Endothelial cell of umbilical vein (primary cell): Measurements from ENCODE around the gene CD93. TPM values are rescaled to one million over a fixed set of nuclear protein-coding genes. Genes with fewer than 3 reads are reported as not detected.

ENCODE experiments used
- BruUV-seq: library from RNA; stranded (reverse); fragments of 400-500 nt; replicated peaks from 2 replicates; lab custom pipeline; 2021; lab: Mats Ljungman, UMichigan
- CTCF ChIA-PET: fragments of 300-600, 350-600 bp; sonication (Branson Sonifier 250); formaldehyde crosslinking; loops from one replicate; lab custom pipeline; 2021; ENCODE audit warnings: antibody characterized with exemption, inconsistent platforms; lab: Charles Lee
- POLR2A ChIA-PET: fragments of 300-600, 350-600 bp; sonication (Branson Sonifier 250); formaldehyde crosslinking; loops from one replicate; lab custom pipeline; 2021; ENCODE audit warnings: antibody characterized with exemption, inconsistent platforms; lab: Charles Lee
- DNase-seq: peaks from one replicate; pipeline ENCODE4 v3.0.0-alpha.2; 2011; ENCODE audit warnings: low read depth, low spot score
- FAIRE-seq: peaks from 2 replicates; lab custom pipeline; 2011; peaks lifted over from hg19 to GRCh38; lab: Jason Lieb, UNC
- H2AFZ ChIP-seq: 2 replicates; pipeline ENCODE4 v1.6.0; 2012; ENCODE audit warnings: low read depth, low read length, control low read depth, inconsistent platforms
- H3K27ac ChIP-seq: 2 replicates; pipeline ENCODE4 v1.5.1; 2011; ENCODE audit warnings: low read depth, mild to moderate bottlenecking, control low read depth, low read length, moderate library complexity; ENCODE audit not compliant: insufficient read depth
- H3K27me3 ChIP-seq, 2 experiments: 2 replicates each; pipeline versions ENCODE4 v1.6.0 to v1.6.1; 2011; ENCODE audit warnings: low read length in 2 of 2, mixed read lengths in 1 of 2; ENCODE audit not compliant: control insufficient read depth in 2 of 2, insufficient read depth in 2 of 2
- H3K36me3 ChIP-seq, 2 experiments: 2 replicates in 1 of 2; 3 replicates in 1 of 2; pipeline ENCODE4 v1.5.1; 2011; ENCODE audit warnings: low read length in 2 of 2, mild to moderate bottlenecking in 1 of 2, moderate library complexity in 1 of 2; ENCODE audit not compliant: control insufficient read depth in 2 of 2, insufficient read depth in 2 of 2; ENCODE audit errors: extremely low read depth in 1 of 2
- H3K4me1 ChIP-seq: 3 replicates; pipeline ENCODE4 v1.5.1; 2011; ENCODE audit warnings: mild to moderate bottlenecking, low read length; ENCODE audit not compliant: control insufficient read depth, insufficient read depth; ENCODE audit errors: extremely low read depth
- H3K4me2 ChIP-seq: 2 replicates; pipeline ENCODE4 v1.6.1; 2011; ENCODE audit warnings: low read length, control low read depth, mixed read lengths; ENCODE audit not compliant: insufficient read depth
- H3K4me3 ChIP-seq, 3 experiments: fragments of 200-600 bp in 1 of 3; sonication (generic), shearing (Covaris generic) in 1 of 3; replicated peaks in 1 of 3; 2 replicates each; pipeline ENCODE4 v1.5.1; 2011 to 2016; ENCODE audit warnings: control low read depth in 3 of 3, low read length in 3 of 3, mild to moderate bottlenecking in 2 of 3, inconsistent platforms in 1 of 3, low read depth in 1 of 3, moderate library complexity in 1 of 3; ENCODE audit not compliant: insufficient read depth in 1 of 3
- H3K79me2 ChIP-seq: 2 replicates; pipeline ENCODE4 v1.6.0; 2012; ENCODE audit warnings: low read length, inconsistent platforms; ENCODE audit not compliant: control insufficient read depth, insufficient read depth
- H3K9ac ChIP-seq: replicated peaks from 2 replicates; pipeline ENCODE3; 2011; ENCODE audit warnings: low read length, control low read depth; ENCODE audit not compliant: insufficient read depth; ENCODE audit errors: extremely low read depth
- H3K9me1 ChIP-seq: replicated peaks from 3 replicates; pipeline ENCODE4 v1.6.0; 2011; ENCODE audit warnings: mild to moderate bottlenecking, low read length; ENCODE audit not compliant: control insufficient read depth, insufficient read depth; ENCODE audit errors: extremely low read depth
- H3K9me3 ChIP-seq: replicated peaks from 2 replicates; pipeline ENCODE4 v1.5.1; 2012; ENCODE audit warnings: low read length, inconsistent platforms; ENCODE audit not compliant: control insufficient read depth, insufficient read depth
- H4K20me1 ChIP-seq: replicated peaks from 2 replicates; pipeline ENCODE3; 2011; ENCODE audit warnings: mild to moderate bottlenecking, low read length; ENCODE audit not compliant: control insufficient read depth, insufficient read depth; ENCODE audit errors: extremely low read depth
- CTCF ChIP-seq, 2 donors: IDR thresholded peaks; 1 replicate in 1 of 2; 2 replicates in 1 of 2; pipeline ENCODE4 v1.5.1; 2011; ENCODE audit warnings: low read length in 2 of 2, mild to moderate bottlenecking in 2 of 2, moderate library complexity in 2 of 2, control low read depth in 1 of 2, inconsistent platforms in 1 of 2, low read depth in 1 of 2; ENCODE audit not compliant: insufficient read depth in 1 of 2; ENCODE audit errors: extremely low read depth in 1 of 2
- FOS ChIP-seq: IDR thresholded peaks from 2 replicates; pipeline ENCODE4 v1.6.1; 2011; ENCODE audit warnings: mild to moderate bottlenecking, low read length, moderate library complexity, borderline replicate concordance; ENCODE audit not compliant: insufficient read depth
- GATA2 ChIP-seq: IDR thresholded peaks from 2 replicates; pipeline ENCODE4 v1.7.0; 2011; ENCODE audit warnings: low read depth, mild to moderate bottlenecking, moderate library complexity, mixed read lengths, low read length; ENCODE audit not compliant: insufficient read length, insufficient read depth
- MAX ChIP-seq: IDR thresholded peaks from 2 replicates; pipeline ENCODE4 v1.6.1; 2011; ENCODE audit not compliant: insufficient read depth, insufficient read length
- POLR2A ChIP-seq: IDR thresholded peaks from 2 replicates; pipeline ENCODE4 v1.6.1; 2012; ENCODE audit warnings: low read depth, mild to moderate bottlenecking, control low read depth, low read length
- dilution Hi-C: fragments of 300-500 bp; cut with MboI; formaldehyde crosslinking; loops from one replicate; pipeline ENCODE4 v1.15.0; 2019; ENCODE audit warnings: low sequenced_read_pairs; ENCODE audit not compliant: extremely low pct_ligation_motif_present
- intact Hi-C: fragments of 100-400 bp; cut with micrococcal nuclease; formaldehyde crosslinking; loops from one replicate; pipeline ENCODE4 v1.10.0; 2022
- polyA plus RNA-seq, 4 experiments: library from polyadenylated mRNA; depleted of rRNA in 3 of 4; stranded (reverse) in 3 of 4; unstranded in 1 of 4; fragments of >200 nt; gene quantifications; 2 replicates each; pipeline versions ENCODE4 v1.2.1 to v1.2.3, GENCODE V29; 2011 to 2012; ENCODE audit warnings: missing spikeins in 1 of 4
- total RNA-seq: library from RNA; stranded (reverse); gene quantifications from 2 replicates; pipeline ENCODE4 v1.2.3, GENCODE V29; 2021

CD93 gene
- total and polyA plus RNA-seq, 2 donors (not counting 3 experiments of a cell fraction or from before 2014, with no cell fraction given) = 180 to 413 TPM

- TF ChIP-seq CTCF (IDR thresholded peaks at IDR 0.05; ENCODE audit: extremely low read depth in 1 of 2, insufficient read depth in 1 of 2, low read depth in 1 of 2, low read length in 2 of 2) (no peak), MAX (no peak), FOS (no peak), GATA2 (no peak), POLR2A (no peak)
- intact Hi-C loops (no loop called here), dilution Hi-C loops (no loop called here)
- Histone ChIP-seq H3K9me1 (no peaks in the 10 kb centered on the region), H3K4me3 (no peak overlapping the region), H3K4me1 (peaks cover 26% of the 10 kb centered on the region), H3K27me3 (no peaks in the 10 kb centered on the region), H3K4me2 (no peak overlapping the region), H3K9ac (no peak overlapping the region), H3K27ac (no peak overlapping the region), H3K36me3 (no peaks in the 10 kb centered on the region), H3K9me3 (no peaks in the 10 kb centered on the region), H2AFZ (no peak overlapping the region), H3K79me2 (no peaks in the 10 kb centered on the region), H4K20me1 (no peaks in the 10 kb centered on the region)
- BruUV-seq = no TSS peak
- DNase-seq (no peak), FAIRE-seq (no peak)
- ChIA-PET POLR2A (interaction anchor here (0.6 kb wide), 1 partner anchor 15 kb away, joined by 7 read pairs; no protein-coding TSS in a partner anchor), CTCF (interaction anchor here (1.3 to 4.8 kb wide), 4 partner anchors 14 to 275 kb away, joined by 3 to 22 read pairs (median 4); no protein-coding TSS in a partner anchor)
These were observed 20.6 kb downstream of the CD93 start for GRCh38 chr20:23065266-23066201.
